Endothelial cell of hepatic sinusoid (primary cell): ENCODE data around the gene SANBR.

Experiments
- in situ Hi-C: cut with HindIII; loops from 2 replicates; pipeline ENCODE4 v1.10.0; 2017; ENCODE audit warnings: low sequenced_read_pairs

Gene SANBR

GRCh38 chr2:61089797-61090196 is 24.1 kb downstream of the SANBR start:
- in situ Hi-C loops = no loop called here

- in situ Hi-C loops = no loop called here
Observed at GRCh38 chr2:61090386-61090921, 24.8 kb downstream of the SANBR start.

GRCh38 chr2:61091485-61091884 is 25.8 kb downstream of the SANBR start:
- in situ Hi-C loops = no loop called here

- in situ Hi-C loops = no loop called here
Observed at GRCh38 chr2:61096438-61096837, 30.8 kb downstream of the SANBR start.

- in situ Hi-C loops = no loop called here
Observed at GRCh38 chr2:61100801-61101200, 35.1 kb downstream of the SANBR start.

GRCh38 chr2:61109291-61109690 is 43.6 kb downstream of the SANBR start:
- in situ Hi-C loops = no loop called here

- in situ Hi-C loops = no loop called here
Observed at GRCh38 chr2:61111708-61112107, 46.0 kb downstream of the SANBR start.

GRCh38 chr2:61114147-61114546 is 48.5 kb downstream of the SANBR start:
- in situ Hi-C loops = no loop called here
